Type B pancreatic cell (in vitro differentiated cells): ENCODE data around the gene NUTF2. TPM values are rescaled to one million over a fixed set of nuclear protein-coding genes. Genes with fewer than 3 reads are reported as not detected.

ENCODE experiments used
- DNase-seq: peaks from one replicate; pipeline ENCODE4 v3.0.0; 2021; ENCODE audit warnings: mixed read lengths; ENCODE audit not compliant: unreplicated experiment; ENCODE audit errors: extremely low spot score
- H3K27ac Mint-ChIP-seq: 2 replicates; pipeline ENCODE4 v1.8.0; 2021; ENCODE audit warnings: mild to moderate bottlenecking, mixed read lengths
- H3K27me3 Mint-ChIP-seq: 2 replicates; pipeline ENCODE4 v1.8.0; 2021; ENCODE audit warnings: mixed read lengths
- H3K36me3 Mint-ChIP-seq: 2 replicates; pipeline ENCODE4 v1.8.0; 2021; ENCODE audit warnings: mixed read lengths
- H3K4me1 Mint-ChIP-seq: one replicate; pipeline ENCODE4 v1.8.0; 2021; ENCODE audit warnings: mixed read lengths; ENCODE audit not compliant: unreplicated experiment
- H3K4me3 Mint-ChIP-seq: 2 replicates; pipeline ENCODE4 v1.8.0; 2021; ENCODE audit warnings: mild to moderate bottlenecking, mixed read lengths
- H3K9me3 Mint-ChIP-seq: 2 replicates; pipeline ENCODE4 v1.8.0; 2021; ENCODE audit warnings: mixed read lengths
- total RNA-seq: library from RNA; stranded (reverse); gene quantifications from 2 replicates; pipeline ENCODE4 v1.2.1, GENCODE V29; 2021; ENCODE audit warnings: low replicate concordance
- TF ChIP-seq, protein P1 (sequence below): fragments of 200-600 bp; sonication (generic); conservative IDR thresholded peaks from 2 replicates; pipeline ENCODE4 v1.5.0; 2021; ENCODE audit warnings: antibody characterized with exemption, mild to moderate bottlenecking

The NUTF2 gene
- total RNA-seq, 1 donor from 2014 or later: 144 TPM

GRCh38 chr16:67846063-67846319 lies 742 bp upstream of the NUTF2 start:
- H3K36me3 Mint-ChIP-seq: peaks cover 3% of the 10 kb centered on the region
- peaks cover 42% of the 10 kb centered on the region for H3K4me1 Mint-ChIP-seq
- H3K4me3 Mint-ChIP-seq: peak overlapping the region; percentile 88
- H3K9me3 Mint-ChIP-seq: no peaks in the 10 kb centered on the region
- TF ChIP-seq, protein P1, sequence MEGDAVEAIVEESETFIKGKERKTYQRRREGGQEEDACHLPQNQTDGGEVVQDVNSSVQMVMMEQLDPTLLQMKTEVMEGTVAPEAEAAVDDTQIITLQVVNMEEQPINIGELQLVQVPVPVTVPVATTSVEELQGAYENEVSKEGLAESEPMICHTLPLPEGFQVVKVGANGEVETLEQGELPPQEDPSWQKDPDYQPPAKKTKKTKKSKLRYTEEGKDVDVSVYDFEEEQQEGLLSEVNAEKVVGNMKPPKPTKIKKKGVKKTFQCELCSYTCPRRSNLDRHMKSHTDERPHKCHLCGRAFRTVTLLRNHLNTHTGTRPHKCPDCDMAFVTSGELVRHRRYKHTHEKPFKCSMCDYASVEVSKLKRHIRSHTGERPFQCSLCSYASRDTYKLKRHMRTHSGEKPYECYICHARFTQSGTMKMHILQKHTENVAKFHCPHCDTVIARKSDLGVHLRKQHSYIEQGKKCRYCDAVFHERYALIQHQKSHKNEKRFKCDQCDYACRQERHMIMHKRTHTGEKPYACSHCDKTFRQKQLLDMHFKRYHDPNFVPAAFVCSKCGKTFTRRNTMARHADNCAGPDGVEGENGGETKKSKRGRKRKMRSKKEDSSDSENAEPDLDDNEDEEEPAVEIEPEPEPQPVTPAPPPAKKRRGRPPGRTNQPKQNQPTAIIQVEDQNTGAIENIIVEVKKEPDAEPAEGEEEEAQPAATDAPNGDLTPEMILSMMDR: no peak
- no peaks in the 10 kb centered on the region for H3K27me3 Mint-ChIP-seq
- H3K27ac Mint-ChIP-seq: peak overlapping the region; percentile 94
- DNase-seq: no peak

DNA sequence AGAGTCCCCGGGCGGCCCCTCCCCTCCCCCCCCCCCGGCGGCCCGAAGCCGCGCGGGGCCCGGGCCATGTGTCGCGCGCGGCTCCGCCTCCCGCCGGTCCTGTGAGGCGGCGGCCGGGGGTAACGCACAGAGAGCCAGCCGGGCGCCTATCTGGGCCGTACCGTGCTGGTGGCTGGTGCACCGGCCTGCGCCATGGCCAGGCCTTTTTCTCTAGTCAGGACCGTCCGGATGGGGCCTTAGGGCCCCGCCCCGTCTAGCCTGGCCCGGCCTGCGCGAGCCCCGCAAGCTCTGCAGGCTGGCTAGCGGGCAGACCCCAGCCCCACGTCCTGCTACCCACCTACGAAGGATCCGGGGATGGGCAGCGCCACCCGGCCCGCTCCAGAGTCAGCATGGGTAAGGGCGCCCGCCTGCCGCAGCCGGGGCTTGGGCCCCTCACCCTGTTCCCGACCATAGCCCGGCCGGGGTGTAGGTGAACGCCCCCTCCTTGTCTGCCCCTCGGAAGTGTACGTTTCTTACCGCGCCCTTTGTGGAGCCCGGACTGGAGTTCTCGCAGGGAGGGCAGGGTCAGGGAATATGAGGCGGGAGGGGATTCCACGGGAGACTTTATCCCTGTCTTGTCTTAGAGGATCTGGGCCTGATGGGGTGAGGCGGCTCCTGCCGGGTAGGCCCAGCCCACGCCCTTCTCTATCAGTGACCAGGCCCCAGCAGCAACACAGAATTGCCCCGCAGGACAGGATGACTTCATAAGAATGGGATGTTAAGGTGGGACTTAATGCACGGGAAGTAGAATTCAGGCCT lies 530 bp downstream of the NUTF2 start, which contains the start of gene CENPT:
TSS of gene CENPT (minus strand) at position 630 of the 798 bp plus-strand sequence. CDS start 13,834 bp downstream, outside the sequence.
- peaks cover 3% of the 10 kb centered on the region for H3K36me3 Mint-ChIP-seq
- peak; percentile 73 for DNase-seq
- peak within 1 kb of the TSS; percentile 99 for H3K27ac Mint-ChIP-seq
- peak within 1 kb of the TSS; percentile 96 for H3K4me3 Mint-ChIP-seq
- no peaks in the 10 kb centered on the region for H3K9me3 Mint-ChIP-seq
- TF ChIP-seq, protein P1: no peak
- H3K27me3 Mint-ChIP-seq: no peaks in the 10 kb centered on the region
- H3K4me1 Mint-ChIP-seq: peaks cover 36% of the 10 kb centered on the region

DNA sequence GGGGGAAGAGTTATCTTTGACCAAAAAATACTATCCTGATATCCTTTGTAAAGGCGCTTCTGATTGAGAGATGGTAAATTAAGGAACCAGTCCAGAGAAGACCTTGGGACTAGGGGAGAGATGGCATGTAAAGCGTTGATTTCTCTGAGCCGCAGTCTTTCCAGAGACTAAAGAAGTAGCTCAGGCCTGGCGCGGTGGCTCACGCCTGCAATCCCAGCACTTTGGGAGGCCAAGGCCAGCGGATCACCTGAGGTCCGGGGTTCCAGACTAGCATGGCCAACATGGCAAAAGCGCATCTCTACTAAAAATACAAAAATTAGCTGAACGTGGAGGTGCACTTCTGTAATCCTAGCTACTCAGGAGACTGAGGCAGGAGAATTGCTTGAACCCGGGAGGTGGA lies 1.4 kb downstream of the NUTF2 start:
- peak overlapping the region; percentile 96 for H3K4me3 Mint-ChIP-seq

DNA sequence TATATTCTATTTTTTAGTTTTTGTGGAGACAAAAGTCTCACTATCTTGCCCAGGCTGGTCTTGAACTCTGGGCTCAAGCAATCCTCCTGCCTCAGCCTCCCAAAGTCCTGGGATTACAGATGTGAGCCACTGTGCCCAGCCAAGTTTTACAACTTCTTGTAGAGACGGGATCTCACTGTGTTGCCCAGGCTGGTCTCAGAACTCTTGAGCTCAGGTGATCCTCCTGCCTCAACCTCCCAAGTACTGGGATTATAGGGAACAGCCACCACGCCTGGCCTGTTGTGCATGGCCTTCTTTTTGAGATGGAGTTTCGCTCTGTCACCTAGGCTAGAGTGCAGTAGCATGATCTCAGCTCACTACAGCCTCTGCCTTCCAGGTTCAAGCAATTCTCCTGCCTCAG lies 6.9 kb downstream of the NUTF2 start:
- Mint-ChIP-seq H3K27me3 (no peaks in the 10 kb centered on the region), H3K36me3 (peaks cover 10% of the 10 kb centered on the region), H3K4me1 (peaks cover 35% of the 10 kb centered on the region), H3K4me3 (no peak overlapping the region), H3K9me3 (no peaks in the 10 kb centered on the region), H3K27ac (no peak overlapping the region)
- TF ChIP-seq, protein P1: no peak
- DNase-seq: no peak

More for the DNA sequence above, 1.4 kb downstream of the NUTF2 start:
- TF ChIP-seq, protein P1: no peak
- Mint-ChIP-seq H3K27me3 (no peaks in the 10 kb centered on the region), H3K9me3 (no peaks in the 10 kb centered on the region), H3K27ac (peak overlapping the region; percentile 99), H3K4me1 (peaks cover 36% of the 10 kb centered on the region), H3K36me3 (peaks cover 3% of the 10 kb centered on the region)
- no peak for DNase-seq

GRCh38 chr16:67855789-67856188 lies 9.1 kb downstream of the NUTF2 start:
- DNase-seq: no peak
- Mint-ChIP-seq H3K27ac (peak overlapping the region; percentile 89), H3K27me3 (no peaks in the 10 kb centered on the region), H3K4me3 (no peak overlapping the region), H3K36me3 (peaks cover 10% of the 10 kb centered on the region), H3K4me1 (peaks cover 32% of the 10 kb centered on the region), H3K9me3 (no peaks in the 10 kb centered on the region)
- TF ChIP-seq, protein P1: no peak
